Suprapubic skin (tissue), 4 donors: ENCODE data around the gene CAMK2A. TPM values are rescaled to one million over a fixed set of nuclear protein-coding genes. Genes with fewer than 3 reads are reported as not detected.

Experiments
- DNase-seq, 2 donors: peaks; one replicate each; pipeline ENCODE4 v3.0.0-alpha.2; 2019; ENCODE audit warnings: low spot score in 2 of 2
- H3K27ac ChIP-seq: fragments of 200-600 bp; sonication (generic); one replicate; pipeline ENCODE4 v1.5.1; 2019
- H3K27me3 ChIP-seq: fragments of 200-600 bp; sonication (generic); one replicate; pipeline ENCODE4 v1.5.1; 2019
- H3K36me3 ChIP-seq: fragments of 200-600 bp; sonication (generic); one replicate; pipeline ENCODE4 v1.5.1; 2019
- H3K4me1 ChIP-seq: fragments of 200-600 bp; sonication (generic); one replicate; pipeline ENCODE4 v1.5.1; 2019
- H3K4me3 ChIP-seq: fragments of 200-600 bp; sonication (generic); one replicate; pipeline ENCODE4 v1.5.1; 2019; ENCODE audit warnings: mild to moderate bottlenecking
- H3K9me3 ChIP-seq: fragments of 200-600 bp; sonication (generic); one replicate; pipeline ENCODE4 v1.5.1; 2019
- EP300 ChIP-seq: sonication (generic); formaldehyde crosslinking; IDR thresholded peaks from one replicate; pipeline ENCODE4 v1.6.1; 2017; ENCODE audit warnings: antibody characterized with exemption
- POLR2A ChIP-seq, 2 donors: fragments of 450-650 bp; IDR thresholded peaks; one replicate each; pipeline ENCODE4 v1.6.1; 2017; ENCODE audit warnings: antibody characterized with exemption in 2 of 2, mild to moderate bottlenecking in 2 of 2, moderate library complexity in 2 of 2
- POLR2AphosphoS5 ChIP-seq, 3 donors: sonication (generic); formaldehyde crosslinking; IDR thresholded peaks; one replicate each; pipeline ENCODE4 v1.6.1; 2017; ENCODE audit warnings: antibody characterized with exemption in 3 of 3
- WGBS: methylation state at CpG from one replicate; pipeline ENCODE4 v1.1.5; 2018; 5-methylcytosine and 5-hydroxymethylcytosine counted together
- total RNA-seq, 4 donors: library from RNA; depleted of rRNA; stranded (reverse); fragments of >200 nt; gene quantifications; one replicate each; pipeline ENCODE4 v1.1.0, GENCODE V29; 2016
- TF ChIP-seq, protein P1 (sequence below), 2 donors: fragments of 200-600 bp in 1 of 2; fragments of 450-650 bp in 1 of 2; sonication (generic) in 1 of 2; IDR thresholded peaks; one replicate each; pipeline ENCODE4 v1.5.1; 2016 to 2019; ENCODE audit warnings: antibody characterized with exemption in 2 of 2, mild to moderate bottlenecking in 1 of 2, moderate library complexity in 1 of 2

CAMK2A gene
- total RNA-seq, 4 donors from 2014 or later: 0.26 to 0.64 TPM; not detected in 2

DNA sequence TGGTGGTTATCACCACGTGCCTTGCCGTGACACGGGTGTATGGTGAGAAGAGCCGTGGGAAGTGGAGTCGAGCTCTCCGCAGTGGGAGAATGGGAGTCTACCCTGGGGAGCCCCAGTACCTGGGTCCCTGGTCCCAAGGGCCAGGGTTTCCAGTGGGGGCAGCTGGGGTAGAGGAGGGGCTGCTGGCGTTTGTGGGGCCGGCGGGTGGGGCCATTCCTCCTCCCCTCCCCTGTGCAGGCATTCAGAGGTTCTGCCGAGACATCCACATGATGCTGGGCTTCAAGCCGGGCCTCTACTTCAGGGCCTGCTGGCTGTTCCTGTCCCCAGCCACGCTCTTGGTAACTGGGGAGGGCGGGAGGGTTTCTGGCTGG lies 85.0 kb downstream of the CAMK2A start:
- TF ChIP-seq EP300 (no peak), POLR2A (IDR thresholded peaks at IDR 0.05) (no peak), POLR2AphosphoS5 (IDR thresholded peaks at IDR 0.05) (no peak)
- TF ChIP-seq, protein P1, sequence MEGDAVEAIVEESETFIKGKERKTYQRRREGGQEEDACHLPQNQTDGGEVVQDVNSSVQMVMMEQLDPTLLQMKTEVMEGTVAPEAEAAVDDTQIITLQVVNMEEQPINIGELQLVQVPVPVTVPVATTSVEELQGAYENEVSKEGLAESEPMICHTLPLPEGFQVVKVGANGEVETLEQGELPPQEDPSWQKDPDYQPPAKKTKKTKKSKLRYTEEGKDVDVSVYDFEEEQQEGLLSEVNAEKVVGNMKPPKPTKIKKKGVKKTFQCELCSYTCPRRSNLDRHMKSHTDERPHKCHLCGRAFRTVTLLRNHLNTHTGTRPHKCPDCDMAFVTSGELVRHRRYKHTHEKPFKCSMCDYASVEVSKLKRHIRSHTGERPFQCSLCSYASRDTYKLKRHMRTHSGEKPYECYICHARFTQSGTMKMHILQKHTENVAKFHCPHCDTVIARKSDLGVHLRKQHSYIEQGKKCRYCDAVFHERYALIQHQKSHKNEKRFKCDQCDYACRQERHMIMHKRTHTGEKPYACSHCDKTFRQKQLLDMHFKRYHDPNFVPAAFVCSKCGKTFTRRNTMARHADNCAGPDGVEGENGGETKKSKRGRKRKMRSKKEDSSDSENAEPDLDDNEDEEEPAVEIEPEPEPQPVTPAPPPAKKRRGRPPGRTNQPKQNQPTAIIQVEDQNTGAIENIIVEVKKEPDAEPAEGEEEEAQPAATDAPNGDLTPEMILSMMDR (IDR thresholded peaks at IDR 0.05): no peak
- 95% methylated on average over 6 of the region's 13 CpGs for WGBS
- Histone ChIP-seq H3K36me3 (no peaks in the 10 kb centered on the region), H3K27ac (no peak overlapping the region), H3K9me3 (no peaks in the 10 kb centered on the region), H3K4me3 (no peak overlapping the region), H3K4me1 (peaks cover 4% of the 10 kb centered on the region), H3K27me3 (no peaks in the 10 kb centered on the region)
- DNase-seq: no peak

DNA sequence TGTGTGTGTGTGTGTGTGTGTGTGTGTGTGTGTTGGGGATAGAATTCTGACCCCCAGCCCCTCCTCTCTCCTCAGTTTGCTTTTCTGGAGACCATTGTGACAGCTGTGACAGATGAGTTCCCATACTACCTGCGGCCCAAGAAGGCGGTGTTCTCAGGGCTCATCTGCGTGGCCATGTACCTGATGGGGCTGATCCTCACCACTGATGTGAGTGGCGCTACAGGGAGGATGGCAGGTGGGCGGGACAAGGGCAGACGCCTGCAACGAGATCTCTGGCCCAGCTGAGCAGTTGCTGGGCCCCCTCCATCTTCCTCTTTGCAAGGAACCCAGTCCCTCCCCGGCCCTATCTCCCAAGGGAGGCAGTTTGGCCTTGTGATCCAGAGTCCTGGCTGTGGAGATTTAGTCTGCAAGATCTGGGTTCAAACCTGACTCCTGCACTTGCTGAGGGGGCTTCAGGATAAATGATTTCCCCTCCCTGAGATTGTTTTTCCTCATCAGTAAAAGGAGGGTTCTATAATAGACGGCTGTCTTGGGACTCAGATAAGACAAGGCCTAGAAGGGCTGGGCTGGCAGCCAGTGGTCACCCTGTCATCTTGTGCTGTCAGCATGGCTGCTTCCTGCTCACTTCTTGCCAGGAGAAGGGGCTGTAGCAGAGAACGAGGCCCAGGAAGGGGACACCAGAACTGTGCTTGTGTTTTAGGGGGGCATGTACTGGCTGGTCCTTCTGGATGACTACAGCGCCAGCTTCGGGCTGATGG lies 85.6 kb downstream of the CAMK2A start:
- TF ChIP-seq EP300 (no peak), POLR2AphosphoS5 (IDR thresholded peaks at IDR 0.05) (no peak), POLR2A (IDR thresholded peaks at IDR 0.05) (no peak)
- TF ChIP-seq, protein P1 (IDR thresholded peaks at IDR 0.05): no peak
- Histone ChIP-seq H3K27me3 (no peaks in the 10 kb centered on the region), H3K4me1 (peaks cover 4% of the 10 kb centered on the region), H3K27ac (no peak overlapping the region), H3K36me3 (no peaks in the 10 kb centered on the region), H3K9me3 (no peaks in the 10 kb centered on the region), H3K4me3 (no peak overlapping the region)
- WGBS: 84% methylated on average over 7 of the region's 12 CpGs
- DNase-seq: no peak

DNA sequence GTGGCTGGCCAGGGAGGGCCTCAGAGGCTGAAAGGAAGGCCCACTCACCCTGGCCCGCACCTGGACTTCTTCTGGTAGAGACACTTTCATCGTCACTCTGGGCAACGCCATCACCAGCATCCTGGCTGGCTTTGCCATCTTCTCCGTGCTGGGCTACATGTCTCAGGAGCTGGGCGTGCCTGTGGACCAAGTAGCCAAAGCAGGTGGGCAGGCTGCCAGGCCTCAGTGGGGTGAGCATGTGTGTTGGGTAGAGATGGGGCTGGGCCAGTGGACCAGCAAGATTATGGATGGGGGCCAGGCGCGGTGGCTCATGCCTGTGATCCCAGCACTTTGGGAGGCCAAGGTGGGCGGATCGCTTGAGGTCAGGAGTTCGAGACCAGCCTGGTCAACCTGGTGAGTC lies 87.1 kb downstream of the CAMK2A start:
- no peak overlapping the region for H3K27ac ChIP-seq
- H3K36me3 ChIP-seq: no peaks in the 10 kb centered on the region
- TF ChIP-seq POLR2AphosphoS5 (IDR thresholded peaks at IDR 0.05): no peak
- no peak for TF ChIP-seq EP300
- no peak for TF ChIP-seq POLR2A (IDR thresholded peaks at IDR 0.05)
- TF ChIP-seq, protein P1 (IDR thresholded peaks at IDR 0.05): no peak
- H3K9me3 ChIP-seq: no peaks in the 10 kb centered on the region
- no peaks in the 10 kb centered on the region for H3K27me3 ChIP-seq
- WGBS: 98% methylated on average over 10 of the region's 10 CpGs
- H3K4me3 ChIP-seq: no peak overlapping the region
- H3K4me1 ChIP-seq: no peaks in the 10 kb centered on the region
- DNase-seq: no peak

DNA sequence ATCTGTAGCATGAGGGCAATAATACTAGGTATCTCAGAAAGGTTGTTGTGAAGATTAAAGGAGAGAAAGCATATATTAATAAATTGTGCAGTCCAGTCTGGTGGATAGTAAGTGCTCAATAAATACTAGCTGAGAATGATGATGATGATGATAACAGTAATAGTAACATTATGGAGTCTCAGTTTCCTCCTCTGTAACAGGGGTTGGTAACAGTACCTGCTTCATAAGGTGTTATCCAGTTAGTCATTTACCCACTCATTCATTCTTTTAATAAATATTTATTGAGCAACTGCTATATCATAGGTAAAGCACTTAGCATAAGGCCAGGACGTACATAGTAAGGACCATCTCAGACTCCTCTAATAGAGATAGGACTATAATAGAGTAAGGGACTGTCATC lies 92.1 kb downstream of the CAMK2A start:
- Histone ChIP-seq H3K27me3 (no peaks in the 10 kb centered on the region), H3K27ac (no peak overlapping the region), H3K4me3 (no peak overlapping the region), H3K9me3 (no peaks in the 10 kb centered on the region), H3K36me3 (no peaks in the 10 kb centered on the region), H3K4me1 (no peaks in the 10 kb centered on the region)
- TF ChIP-seq, protein P1 (IDR thresholded peaks at IDR 0.05): no peak
- no peak for TF ChIP-seq EP300
- TF ChIP-seq POLR2AphosphoS5 (IDR thresholded peaks at IDR 0.05): no peak
- TF ChIP-seq POLR2A (IDR thresholded peaks at IDR 0.05): no peak
- 94% methylated on average over 1 of the region's 1 CpG for WGBS
- DNase-seq: no peak

DNA sequence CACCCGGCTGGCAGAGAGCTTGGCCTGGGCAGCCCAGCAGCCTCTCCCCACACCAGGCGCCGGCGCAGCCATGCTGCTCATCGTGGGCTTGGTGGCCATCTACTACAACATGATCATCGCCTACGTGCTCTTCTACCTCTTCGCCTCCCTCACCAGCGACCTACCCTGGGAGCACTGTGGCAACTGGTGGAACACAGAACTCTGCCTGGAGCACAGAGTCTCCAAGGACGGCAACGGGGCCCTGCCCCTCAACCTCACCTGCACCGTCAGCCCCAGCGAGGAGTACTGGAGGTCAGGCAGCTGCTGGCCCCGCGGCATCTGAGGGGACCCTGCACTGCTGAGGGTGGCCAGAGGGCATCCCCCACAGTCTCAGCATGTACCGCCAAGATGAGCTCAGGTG lies 92.6 kb downstream of the CAMK2A start:
- TF ChIP-seq, protein P1 (IDR thresholded peaks at IDR 0.05): no peak
- TF ChIP-seq EP300 (no peak), POLR2AphosphoS5 (IDR thresholded peaks at IDR 0.05) (no peak), POLR2A (IDR thresholded peaks at IDR 0.05) (no peak)
- no peaks in the 10 kb centered on the region for H3K9me3 ChIP-seq
- H3K27me3 ChIP-seq: no peaks in the 10 kb centered on the region

More for the DNA sequence above, 92.6 kb downstream of the CAMK2A start:
- no peak for DNase-seq
- 96% methylated on average over 11 of the region's 16 CpGs for WGBS
- Histone ChIP-seq H3K4me1 (no peaks in the 10 kb centered on the region), H3K27ac (no peak overlapping the region), H3K4me3 (no peak overlapping the region), H3K36me3 (no peaks in the 10 kb centered on the region)
